Ecto neural progenitor cell (in vitro differentiated cells): ENCODE data around the gene SPOCD1.
A peak's percentile ranks its signal among the peaks of the same experiment; 100 is the strongest.

Experiments used
- DNase-seq: peaks from one replicate; pipeline ENCODE4 v3.0.0-alpha.2; 2018; ENCODE audit warnings: low spot score

SPOCD1 gene

GRCh38 chr1:31815752-31816500 lies at the start of gene SPOCD1:
SPOCD1 (minus strand) TSS chr1:31816022; CDS start chr1:31815333, 689 bp downstream.
- DNase-seq: peak; percentile 91

DNA sequence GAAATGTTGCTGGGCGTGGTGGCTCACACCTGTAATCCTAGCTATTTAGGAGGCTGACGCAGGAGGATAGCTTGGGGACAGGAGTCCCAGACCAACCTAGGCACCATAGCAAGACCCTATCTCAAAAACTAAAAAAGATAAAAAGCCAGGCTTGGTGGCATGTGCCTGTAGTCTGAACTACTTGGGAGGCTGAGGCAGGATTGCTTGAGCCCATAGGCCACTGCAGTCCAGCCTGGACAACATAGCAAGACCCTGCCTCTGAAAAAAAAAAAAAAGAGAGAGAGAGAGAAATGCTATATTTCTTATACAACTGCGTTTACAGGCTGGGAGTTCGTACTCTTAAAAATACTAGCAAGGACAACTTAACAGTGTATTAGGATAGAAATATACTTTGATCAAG lies 46.2 kb upstream of the SPOCD1 start:
- DNase-seq: no peak

GRCh38 chr1:31861346-31861745 lies 45.5 kb upstream of the SPOCD1 start:
- DNase-seq: no peak

- DNase-seq: no peak
These were observed 44.8 kb upstream of the SPOCD1 start for GRCh38 chr1:31860581-31860980.

- DNase-seq: no peak
These were observed 43.9 kb upstream of the SPOCD1 start for GRCh38 chr1:31859719-31860118.

- DNase-seq: no peak
These were observed 43.2 kb upstream of the SPOCD1 start for GRCh38 chr1:31859044-31859443.

DNA sequence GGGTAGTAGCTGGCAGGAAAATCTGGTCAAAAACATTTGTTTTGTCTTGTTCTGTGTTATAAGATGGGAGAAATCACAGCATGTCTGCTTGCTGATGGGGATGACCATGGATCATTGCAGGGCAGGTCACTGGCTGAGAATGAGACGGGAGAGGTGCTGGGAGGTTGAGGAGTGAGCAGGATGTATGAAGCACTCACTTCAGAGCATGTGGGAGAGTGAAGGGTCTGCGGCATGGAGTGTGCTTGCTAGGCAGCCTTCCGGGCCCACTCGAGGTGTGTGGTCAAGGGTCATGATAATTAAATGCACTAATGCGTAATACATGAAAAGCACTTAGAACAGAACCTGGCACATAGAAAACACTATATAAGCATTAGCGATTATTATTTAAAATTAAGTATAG lies 42.0 kb upstream of the SPOCD1 start:
- no peak for DNase-seq

DNA sequence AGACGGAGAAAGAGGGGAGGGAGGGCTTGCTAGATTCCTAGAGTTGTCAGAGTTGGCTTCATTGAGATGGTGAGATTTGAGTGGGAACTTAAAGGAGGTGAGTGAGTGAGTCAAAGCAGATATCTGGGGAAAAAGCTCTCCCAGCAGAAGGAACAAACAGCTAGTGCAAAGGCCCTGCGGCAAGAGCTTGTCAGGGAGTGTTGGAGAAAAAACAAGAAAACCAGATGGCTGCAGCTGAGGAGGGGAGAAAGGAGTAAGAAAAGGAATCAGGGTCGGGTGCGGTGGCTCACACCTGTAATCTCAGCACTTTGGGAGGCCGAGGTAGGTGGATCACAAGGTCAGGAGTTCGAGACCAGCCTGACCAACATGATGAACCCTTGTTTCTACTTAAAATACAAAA lies 40.3 kb upstream of the SPOCD1 start:
- DNase-seq: no peak

DNA sequence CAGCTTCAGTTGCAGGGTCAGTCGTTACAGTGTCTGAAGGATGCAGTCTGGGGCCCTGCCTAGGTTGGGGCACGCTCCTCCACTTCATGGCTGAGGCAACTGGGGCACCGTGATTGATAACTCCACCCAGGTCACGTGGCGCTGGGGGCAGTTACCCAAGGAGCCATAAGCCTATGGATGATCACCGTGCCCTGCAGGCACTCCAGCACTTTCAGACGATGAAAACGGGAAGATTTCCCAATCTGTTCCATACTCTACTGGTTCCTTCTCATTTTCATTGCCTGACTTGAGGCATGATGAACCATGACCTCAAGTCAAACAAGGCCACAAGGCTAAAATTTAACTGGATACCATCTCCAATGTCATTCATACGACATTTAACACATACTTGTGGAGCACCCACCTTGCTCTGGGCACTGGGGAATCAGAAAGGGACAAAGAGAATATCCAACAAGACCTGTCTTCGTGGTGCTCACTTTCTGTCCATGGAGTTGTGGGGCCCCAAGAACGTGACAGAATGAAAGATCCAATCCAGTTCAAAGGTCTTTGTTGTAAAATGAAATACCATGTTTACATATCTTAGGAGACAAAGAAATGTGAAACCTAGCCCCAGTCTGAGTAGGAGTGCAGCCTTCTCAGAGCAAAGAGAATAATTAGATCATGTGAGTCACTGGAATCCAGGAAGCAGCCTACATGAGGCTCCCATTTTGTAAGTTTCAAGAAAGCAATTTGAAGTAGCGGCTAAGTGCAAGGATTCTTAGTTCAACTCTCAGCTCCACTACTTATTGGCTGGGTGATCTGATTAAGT lies 39.4 kb upstream of the SPOCD1 start:
- no peak for DNase-seq

GRCh38 chr1:31849653-31850052 lies 33.8 kb upstream of the SPOCD1 start:
- no peak for DNase-seq

- no peak for DNase-seq
These were observed 32.6 kb upstream of the SPOCD1 start for GRCh38 chr1:31848381-31848897.

DNA sequence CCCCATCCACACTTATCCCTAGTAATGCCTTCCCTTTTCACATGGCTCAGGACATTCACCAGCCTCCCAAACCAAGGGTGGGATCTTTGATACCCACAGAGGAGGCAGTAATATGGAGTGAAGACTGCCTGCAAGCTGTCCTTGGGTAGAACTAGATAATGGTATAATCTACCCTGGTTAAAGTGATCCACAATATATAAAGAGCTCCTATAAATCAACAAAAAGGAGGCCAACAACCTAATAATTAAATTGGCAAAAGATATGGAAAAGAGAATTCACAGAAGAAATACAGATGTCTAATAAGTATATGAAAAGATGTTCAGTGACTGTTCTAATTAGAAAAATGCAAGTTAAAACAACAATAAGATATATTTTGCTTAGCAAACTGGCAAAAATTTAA lies 30.7 kb upstream of the SPOCD1 start:
- no peak for DNase-seq

DNA sequence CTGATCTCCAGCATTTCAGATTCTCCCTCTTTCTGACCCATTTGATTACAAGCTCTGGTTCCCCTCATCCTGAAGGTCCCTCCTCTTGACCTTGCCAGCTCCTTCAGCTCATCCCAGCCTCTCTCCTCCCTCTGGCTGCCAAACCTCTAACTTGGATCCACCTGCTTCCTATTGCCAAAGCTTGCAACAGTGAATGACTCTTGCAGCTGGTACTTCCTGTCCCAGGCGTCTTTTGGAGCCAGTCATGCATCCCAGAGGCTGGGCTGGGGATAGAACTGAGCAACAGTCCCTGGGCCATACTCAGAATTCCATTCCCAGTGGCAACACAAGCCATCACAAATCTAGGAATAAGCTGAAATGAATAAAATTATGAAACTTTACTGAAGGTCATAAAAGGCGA lies 27.7 kb upstream of the SPOCD1 start:
- no peak for DNase-seq

- no peak for DNase-seq
These were observed 24.0 kb upstream of the SPOCD1 start for GRCh38 chr1:31839662-31840343.

DNA sequence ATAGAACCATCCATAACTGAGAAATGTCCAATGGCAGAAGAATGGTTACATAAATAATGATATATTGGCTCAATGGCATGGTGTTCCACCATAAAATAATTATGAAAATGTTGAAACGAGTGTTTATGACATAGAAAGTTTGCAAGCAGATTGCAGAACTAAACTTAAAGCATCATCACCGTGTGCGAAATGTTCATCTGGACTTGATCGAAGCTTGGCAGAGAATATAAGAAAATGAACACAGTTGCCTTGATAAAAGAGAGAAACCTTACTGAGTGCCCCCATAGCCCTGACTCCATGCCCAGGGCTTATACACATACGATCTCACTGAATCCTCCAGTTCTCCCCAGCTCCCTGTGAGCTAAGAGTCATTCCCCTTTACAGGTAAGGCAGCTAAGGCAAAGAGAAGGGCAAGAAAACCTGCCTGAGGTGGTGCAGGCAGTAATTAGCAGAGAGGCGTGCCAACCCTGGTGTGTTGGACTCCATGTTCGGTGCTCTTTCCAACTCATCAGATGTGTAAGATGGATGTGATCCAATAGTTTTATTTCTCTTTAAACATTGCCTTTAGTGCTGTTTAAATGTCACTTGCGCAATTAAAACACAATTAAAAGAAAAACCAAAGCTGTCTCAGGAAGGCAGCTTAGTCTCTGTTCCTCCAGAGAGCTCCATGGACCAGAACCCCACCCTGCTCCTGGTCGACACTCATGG lies 21.8 kb upstream of the SPOCD1 start:
- DNase-seq: no peak

GRCh38 chr1:31836638-31837037 lies 20.8 kb upstream of the SPOCD1 start:
- DNase-seq: no peak

- no peak for DNase-seq
These were observed 19.6 kb upstream of the SPOCD1 start for GRCh38 chr1:31835415-31835814.

GRCh38 chr1:31834501-31834900 lies 18.7 kb upstream of the SPOCD1 start:
- no peak for DNase-seq

DNA sequence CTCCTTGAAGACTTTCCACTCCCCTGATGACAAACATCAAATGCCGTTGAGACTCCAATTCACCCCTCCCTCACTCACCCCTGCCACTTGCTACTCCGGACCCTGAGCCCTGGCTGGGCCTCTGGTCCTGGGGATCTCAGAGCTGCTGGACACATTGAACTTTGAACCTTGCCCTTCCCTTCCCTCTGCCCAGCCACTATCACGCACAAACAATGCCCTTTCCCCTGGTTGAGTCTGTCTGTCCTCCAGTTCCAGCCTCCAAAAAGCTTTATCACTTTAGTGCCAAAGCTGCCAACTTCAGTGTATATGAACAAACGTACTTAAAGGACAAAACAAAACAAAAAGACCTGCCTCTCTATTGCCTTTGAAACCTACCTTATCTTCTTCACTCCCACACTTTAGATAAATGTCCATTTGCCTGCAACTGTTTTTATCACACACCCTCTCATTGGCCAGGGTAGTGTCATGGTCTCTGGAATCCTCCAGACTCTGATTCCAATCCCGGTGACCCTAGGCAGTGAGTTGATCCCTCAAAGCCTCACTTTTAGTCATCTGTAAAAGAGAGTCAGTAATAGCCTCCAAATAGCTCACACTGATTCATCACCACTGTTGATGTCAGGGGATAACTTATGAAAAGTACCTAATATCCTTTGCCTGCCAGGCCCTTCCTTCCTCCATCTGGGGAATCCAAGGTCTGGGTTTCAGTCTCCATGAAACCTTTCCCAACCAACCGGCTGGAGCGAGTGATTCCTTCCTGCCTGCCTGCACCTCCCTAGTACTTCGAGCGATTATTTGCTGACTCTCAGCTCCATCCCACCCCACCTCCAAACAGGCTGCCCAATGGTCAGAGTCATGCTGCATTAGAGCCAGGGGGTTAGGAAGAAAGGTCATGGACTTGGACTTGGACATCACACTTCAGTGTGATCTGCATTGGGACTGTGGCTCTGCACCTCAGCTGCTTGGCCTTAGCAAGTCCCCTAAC lies 15.9 kb upstream of the SPOCD1 start:
- peak; percentile 31 for DNase-seq

DNA sequence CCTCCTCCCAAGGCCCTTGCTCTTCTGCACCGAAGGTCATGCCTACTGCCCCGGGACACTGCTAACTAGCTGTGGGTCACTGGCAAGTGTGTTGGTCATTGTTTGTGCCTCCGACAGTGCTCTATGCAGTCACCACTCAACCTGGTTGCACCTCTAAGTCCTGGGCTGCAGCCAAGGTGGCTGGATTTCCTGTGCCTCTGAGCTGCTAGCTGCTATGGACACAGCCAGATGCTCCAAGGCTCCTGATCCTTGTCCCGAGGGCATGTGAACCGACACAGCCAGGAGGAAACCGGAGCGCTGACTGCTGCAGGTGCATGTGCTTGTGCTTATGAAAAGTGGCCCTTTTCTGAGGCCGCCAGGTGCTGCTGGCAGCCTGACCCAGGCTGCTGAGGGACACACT lies 14.7 kb upstream of the SPOCD1 start:
- DNase-seq: peak; percentile 44

DNA sequence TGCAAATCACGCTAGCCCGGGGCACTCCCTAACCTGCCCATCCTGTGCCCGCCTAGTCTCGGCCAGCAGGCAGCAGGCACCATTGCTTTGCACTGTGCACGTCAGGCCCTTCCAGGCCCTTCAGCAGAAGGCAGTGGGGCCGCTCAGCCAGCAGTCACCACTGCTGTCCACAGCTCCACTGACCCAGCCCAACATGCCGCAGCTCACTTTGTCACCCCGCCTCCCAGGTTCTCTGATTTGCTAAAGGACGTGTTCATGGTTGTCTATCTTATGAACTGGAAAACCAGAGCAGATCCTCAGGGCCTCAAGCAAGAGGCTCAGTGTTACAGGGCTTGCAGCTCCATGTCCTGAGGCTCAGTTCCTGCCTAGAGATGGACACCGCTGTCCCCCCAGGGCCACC lies 14.2 kb upstream of the SPOCD1 start:
- DNase-seq: peak; percentile 49
